GM21381 (cell line): ENCODE measurements around the gene TCERG1L.

ENCODE experiments used
- ATAC-seq: cut with Tn5 transposase; IDR thresholded peaks from one replicate; pipeline ENCODE4 v1.9.1; 2021; ENCODE audit warnings: mild to moderate bottlenecking, moderate library complexity; ENCODE audit not compliant: unreplicated experiment

The TCERG1L gene

DNA sequence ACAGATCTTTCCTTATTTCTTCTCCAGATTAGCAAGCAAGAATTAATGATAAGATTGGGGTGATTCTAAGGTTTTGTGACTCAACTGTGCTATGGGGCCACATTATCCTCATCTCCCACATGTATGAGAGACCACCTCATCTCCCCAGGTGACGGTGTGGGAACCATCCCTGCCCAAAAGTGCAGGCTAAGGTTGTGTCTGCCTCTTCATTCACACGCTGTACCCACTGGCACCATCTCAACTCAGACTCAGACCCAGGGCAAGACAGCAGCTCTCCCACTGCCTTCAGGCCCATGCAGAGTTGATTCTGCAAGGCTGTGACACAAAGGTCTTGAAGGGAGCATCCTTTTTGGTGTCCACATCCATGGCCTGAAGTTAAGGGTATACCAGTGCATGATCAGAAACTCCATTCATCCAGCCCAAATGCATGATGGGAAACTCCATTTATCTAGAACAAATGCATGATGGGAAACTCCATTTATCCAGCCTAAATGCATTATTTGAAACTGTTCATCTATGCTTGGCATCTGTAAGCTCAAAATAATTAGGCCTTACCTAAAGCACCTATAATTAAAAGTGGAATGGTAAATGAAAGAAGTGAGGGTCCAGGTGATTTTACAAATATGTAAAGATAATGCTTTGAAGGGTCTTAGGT lies 99.4 kb downstream of the TCERG1L start:
- no peak for ATAC-seq

DNA sequence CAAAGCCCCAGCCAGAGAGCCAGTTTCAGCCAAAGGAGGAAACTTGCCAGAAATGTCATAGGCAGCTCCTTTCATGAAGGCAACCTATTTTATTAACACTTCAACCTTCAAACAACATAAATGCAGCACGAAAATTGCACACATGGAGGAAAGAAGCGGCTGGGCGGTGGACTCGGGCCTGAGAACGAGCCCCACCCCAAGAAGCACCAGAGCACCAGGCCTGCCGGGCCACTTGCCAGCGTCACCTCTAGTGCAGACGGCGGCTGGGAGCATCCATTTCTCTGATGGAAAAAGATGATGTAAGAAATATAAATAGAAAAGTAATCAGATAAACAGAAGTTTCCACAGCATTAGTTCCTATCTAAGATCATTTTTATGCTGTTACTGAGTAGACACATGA lies 100.0 kb downstream of the TCERG1L start:
- ATAC-seq: no peak

DNA sequence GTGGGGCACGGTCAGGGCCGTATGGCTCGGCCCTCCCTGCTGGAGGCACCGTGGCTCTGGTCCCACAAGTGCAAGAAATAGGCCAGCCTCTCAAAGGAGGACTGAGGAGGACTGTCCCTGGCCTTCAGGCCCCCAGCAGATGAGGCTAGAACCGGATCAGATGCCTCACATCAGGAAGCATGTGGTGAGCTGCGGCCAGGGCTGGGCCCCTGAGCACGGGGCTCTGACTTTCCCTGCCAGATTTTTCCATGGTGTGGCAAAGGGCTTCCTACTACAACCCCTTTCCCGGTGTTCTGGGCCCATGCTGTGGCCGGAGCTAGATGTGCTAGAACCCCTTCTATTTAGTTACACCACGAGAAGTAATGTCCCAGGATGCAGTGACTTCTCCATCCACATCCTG lies 100.4 kb downstream of the TCERG1L start:
- ATAC-seq: no peak

GRCh38 chr10:131210181-131210580 lies 101.3 kb downstream of the TCERG1L start:
- no peak for ATAC-seq

DNA sequence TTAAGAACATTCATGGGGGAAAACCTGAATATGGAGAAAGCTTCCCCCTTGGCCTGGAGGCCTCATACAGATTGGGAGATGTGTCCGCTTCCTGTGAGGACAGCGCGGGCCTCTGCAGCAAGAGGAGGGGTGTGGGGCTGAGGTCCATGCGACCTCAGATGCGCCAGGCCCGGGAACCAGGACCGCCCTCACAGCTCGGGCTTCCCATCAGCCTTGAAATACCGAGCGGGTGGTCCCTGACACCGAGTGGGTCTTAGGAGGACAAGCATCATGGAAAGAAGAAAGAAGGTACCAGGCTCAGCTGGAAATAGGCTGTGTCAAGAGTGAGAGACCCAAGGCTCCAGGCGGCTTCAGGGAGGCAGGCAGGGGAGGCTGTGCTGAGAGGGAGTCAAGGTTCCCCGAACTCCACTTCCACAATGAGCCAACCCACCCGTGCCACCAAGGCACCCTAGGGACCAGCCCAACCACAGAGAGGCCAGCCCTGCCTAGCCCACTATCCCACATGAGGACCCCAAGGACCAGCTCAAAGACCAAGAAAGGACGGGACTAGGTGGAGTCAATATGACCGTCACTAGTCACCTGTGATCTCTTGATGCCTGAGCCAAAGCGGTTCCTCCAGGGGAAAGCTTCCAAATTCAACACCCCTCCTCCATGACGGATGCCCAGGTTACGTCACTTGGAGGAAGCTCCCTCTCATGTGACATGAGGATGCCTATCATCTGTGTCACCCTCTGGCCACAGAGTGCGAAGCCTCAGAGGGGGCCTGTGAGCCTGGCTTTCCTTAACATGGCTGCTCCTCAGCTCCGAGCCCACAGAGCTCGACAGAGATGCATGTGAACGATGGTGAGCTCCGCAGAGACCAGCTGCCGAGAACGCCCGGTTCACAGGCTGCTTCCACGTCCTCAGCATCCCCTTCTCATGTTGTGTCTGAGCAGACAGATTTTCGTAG lies 103.7 kb downstream of the TCERG1L start:
- no peak for ATAC-seq

DNA sequence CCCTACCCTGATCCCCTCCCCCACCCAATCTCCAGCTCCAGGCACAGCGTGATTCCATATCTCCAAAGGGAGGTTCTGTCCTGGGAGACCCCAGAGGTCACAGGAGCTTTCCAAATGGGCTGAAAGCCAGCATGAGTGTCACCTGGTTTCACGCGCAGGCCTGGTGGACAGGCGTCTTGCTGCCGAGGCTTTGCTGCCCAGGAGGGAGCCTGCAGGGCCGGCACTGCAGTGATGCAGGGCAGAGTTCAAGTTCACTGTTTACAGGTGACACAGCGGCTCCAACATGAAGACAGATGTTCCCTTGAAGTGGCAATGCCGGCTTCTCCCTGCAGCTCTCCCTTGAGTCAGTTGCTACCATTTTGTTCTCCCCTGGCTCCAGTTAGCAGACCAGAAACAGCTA lies 104.3 kb downstream of the TCERG1L start:
- no peak for ATAC-seq

- ATAC-seq: no peak
Observed at GRCh38 chr10:131206111-131206995, 105.2 kb downstream of the TCERG1L start.

DNA sequence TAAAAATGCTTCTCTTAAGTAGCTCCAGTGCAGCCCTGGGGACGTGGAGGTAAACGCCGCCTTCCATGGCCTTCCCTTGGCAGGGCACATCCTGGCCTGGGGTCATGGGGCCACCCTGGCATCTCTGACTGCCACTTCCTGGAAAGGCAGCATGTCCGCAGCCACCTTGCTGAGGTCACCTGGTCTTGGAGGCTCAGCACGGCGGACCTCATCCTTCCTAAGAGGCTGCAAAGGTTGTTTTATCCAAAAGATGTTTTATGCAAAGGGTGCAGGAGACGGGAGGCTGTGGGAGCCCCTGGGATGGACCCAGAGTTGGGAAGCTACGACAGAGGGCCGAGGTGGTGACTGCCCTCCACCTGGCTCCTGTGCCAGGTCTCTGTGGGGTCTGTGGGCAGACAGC lies 106.0 kb downstream of the TCERG1L start:
- no peak for ATAC-seq

- no peak for ATAC-seq
Observed at GRCh38 chr10:131204406-131205152, 106.9 kb downstream of the TCERG1L start.

DNA sequence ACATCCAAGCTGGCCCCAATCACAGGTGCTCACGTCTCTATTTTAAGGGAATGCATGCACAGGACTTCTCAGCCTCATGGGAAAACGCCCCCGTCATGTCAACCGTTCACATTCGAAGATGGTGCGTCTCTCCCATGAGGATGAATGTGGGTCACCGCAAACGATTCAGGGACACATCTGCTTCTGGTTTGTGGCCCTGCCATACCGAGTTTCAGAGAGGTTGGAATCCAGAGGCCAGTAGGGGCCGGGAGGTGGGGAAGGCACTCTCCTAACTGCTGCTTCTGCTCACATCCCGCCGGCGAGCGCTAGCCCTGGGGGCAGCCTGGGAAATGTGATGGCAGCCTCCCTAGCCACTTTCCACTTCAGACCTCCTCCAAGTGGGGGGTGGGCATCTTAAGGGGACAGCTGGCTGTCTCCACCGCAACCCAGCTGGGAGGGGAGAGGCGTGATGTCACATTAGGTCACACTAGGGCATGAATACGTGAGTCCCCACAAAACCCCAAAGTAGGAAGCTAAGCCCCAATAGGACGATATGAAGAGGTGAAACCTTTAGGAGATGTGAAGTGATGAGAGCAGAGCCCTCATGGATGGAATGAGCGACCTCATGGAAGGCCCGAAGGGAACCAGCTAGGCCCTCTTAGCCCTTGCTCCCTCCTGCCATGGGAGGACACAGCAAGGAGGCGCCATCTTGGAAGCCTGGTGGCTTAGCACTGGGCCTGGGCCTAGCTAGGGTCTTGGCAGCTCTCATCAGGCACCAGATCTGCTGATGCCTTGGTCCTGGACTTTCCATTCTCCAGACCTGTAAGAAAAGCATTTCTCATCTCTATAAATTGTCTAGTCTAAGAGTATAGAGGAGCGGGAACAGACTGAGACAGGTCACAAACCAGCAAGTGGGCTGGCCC lies 107.8 kb downstream of the TCERG1L start:
- no peak for ATAC-seq

DNA sequence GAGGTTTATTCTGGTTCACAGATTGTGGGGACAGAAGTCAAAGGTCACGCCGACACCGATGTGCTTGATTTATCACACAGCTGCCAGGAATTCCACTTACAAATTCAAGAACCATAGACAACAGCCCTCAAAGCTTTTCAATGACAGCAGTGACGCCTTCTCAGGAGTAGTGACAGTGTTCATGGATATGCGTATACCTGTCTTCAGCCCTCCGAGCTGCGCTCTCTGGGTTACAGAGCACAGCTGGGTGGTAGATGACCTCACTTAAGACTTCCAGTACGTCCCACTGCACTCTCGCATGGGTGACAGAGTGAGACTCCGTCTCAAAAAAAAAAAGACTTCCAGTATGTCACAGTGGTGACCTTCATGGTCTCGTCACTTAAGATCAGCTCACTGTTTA lies 108.5 kb downstream of the TCERG1L start:
- no peak for ATAC-seq

DNA sequence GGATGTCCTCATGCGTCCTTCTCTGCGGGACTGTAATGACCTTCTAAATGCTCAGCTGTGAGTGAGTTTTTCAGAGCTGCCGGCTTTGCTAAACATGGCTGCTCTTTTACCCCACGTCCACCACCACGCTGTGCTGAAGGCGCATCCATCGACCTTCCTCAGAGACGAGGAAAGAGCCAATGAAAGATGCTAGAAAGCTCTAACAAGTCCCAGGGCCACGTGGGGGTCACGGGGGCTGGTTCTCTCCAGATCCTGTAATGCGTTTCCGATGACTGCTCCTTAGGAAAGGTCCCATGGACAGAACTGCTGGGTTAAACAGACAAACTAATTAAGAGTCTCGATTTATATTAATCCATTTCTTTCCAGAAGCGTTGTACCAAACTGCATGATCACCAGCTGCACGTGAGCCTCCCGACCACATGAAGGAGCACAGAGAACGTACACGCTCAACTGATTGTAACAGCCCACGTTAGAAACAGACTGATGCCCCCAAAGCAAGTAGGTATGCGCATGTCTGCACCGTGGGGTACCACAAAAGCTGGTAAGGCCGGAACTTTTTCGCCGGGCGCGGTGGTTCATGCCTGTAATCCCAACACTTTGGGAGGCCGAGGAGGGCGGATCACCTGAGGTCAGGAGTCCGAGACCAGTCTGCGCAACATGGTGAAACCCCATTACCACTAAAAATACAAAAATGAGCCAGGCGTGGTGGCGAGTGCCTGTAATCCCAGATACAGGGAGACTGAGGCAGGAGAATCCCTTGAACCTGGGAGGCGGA lies 109.6 kb downstream of the TCERG1L start:
- no peak for ATAC-seq

DNA sequence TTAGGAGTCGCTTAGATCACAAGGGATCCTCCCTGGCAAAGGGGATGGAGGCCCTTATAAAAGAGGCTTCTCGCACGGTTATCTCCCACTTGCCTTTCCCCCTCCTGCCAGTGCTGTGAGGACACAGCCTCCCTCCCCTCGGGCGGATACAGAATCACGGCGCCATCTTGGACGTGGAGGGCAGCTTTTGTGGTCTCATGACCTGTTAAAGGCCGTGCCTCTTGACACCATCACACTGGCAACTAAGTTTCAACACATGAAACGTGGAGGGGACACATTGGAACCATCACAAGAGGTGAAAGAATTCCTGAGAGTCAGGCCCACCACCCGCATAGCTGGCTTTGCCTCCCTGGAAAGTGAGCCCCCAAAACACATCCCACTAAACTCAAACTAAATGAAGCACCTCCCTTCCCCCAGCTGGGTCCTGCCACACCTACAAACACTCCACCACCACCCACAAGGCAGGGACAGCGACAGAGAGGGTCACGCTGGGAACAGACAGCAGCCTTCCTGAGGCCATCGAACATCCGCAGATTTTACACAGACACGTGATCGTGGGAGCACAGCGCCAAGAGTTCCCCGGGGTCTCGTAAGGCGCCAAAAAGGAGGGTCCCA lies 110.6 kb downstream of the TCERG1L start:
- no peak for ATAC-seq

DNA sequence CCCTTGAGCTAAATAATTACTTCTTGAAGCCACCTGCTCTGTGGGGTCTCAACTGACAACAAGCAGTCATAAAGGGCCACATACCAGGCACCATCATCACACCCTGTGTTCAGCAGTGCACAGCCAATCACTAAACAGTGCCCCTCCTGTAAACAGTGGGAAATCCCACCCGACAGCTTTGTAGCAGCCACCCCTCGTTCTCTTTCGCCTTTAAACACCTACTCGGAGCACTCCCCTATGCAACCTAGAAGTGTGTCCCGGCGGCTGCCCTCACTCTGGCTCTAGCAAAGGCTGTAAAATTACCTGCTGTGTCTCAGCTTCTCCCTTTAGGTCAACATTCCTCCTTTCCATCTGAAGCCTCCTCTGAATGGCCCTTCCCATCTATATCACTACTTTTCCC lies 111.9 kb downstream of the TCERG1L start:
- ATAC-seq: no peak

GRCh38 chr10:131198843-131199242 lies 112.7 kb downstream of the TCERG1L start:
- no peak for ATAC-seq

DNA sequence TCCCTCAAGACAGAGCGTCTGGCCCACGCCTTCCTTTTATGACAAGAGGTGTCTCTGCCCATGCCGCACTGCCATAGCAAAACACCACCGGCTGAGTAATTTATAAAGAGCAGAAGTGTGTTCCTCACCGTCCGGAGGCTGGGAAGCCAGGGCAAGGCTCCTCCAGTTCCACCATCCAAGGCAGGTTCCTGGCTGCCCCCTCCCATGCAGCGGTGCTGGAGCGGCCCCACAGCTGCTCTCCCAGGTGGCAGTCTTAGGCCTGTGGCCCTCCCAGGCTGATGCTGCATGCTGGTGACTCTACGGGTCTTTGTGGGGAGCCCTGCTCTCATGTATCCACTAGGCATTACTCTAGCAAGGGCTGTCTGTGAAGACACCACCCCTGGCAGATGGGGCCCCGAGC lies 113.1 kb downstream of the TCERG1L start:
- no peak for ATAC-seq

DNA sequence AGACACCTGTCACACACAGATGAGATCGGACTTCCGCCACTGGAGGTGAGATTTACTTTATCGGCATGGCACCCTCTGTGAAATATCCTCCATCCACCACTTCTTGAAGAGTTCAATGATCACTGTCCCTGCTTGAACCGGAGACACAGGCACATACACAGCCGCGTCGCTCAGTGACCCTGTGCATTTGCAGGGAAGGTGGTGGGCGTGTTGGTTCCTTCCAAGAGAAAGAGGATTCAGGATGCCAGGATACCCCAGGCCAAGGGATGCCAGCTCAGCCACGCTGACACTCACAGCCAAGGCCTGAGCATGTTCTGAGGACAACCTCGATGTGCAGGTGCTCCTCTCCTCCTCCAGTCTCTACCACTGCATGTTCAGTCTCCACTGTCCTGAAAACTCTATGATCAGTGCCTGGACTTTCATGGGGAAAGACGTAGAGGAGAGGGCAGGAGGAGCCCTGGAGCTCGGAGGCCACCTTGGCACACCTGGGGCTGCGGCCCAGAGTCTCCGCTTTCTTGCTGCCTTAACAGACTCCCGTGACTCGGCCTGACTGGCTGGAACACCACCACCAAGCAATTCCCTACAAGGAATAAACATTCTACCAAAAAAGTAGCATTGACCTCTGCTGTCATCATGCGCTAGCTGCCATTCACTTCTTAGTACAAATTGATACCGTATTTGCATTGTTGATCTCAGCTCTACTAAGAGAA lies 115.2 kb downstream of the TCERG1L start:
- ATAC-seq: no peak
